ENCODE data around the gene SAC3D1. TPM values are rescaled to one million over a fixed set of nuclear protein-coding genes. Genes with fewer than 3 reads are reported as not detected.

Gene SAC3D1
- total RNA-seq, 1 donor = 10.4 TPM

- TF ChIP-seq CTCF (IDR thresholded peaks at IDR 0.05; ENCODE audit: insufficient read depth, low read depth, low read length) = no peak
- DNase-seq (ENCODE audit: low read depth) = no peak
- H3K4me3 ChIP-seq (ENCODE audit: low read depth, low read length) = no peak overlapping the region
Observed at GRCh38 chr11:65072631-65072966, 31.6 kb downstream of the SAC3D1 start.

- TF ChIP-seq CTCF (IDR thresholded peaks at IDR 0.05; ENCODE audit: insufficient read depth, low read depth, low read length) = no peak
- no peak overlapping the region for H3K4me3 ChIP-seq (ENCODE audit: low read depth, low read length)
- no peak for DNase-seq (ENCODE audit: low read depth)
Observed at GRCh38 chr11:65077451-65077850, 36.4 kb downstream of the SAC3D1 start.

GRCh38 chr11:65078151-65078550 lies 37.1 kb downstream of the SAC3D1 start:
- H3K4me3 ChIP-seq (ENCODE audit: low read depth, low read length) = no peak overlapping the region
- TF ChIP-seq CTCF (IDR thresholded peaks at IDR 0.05; ENCODE audit: insufficient read depth, low read depth, low read length) = peak; percentile 73
- DNase-seq (ENCODE audit: low read depth) = peak; percentile 35

- DNase-seq (ENCODE audit: low read depth) = no peak
Observed at GRCh38 chr11:65078786-65079342, 37.9 kb downstream of the SAC3D1 start.

GRCh38 chr11:65083134-65083833 lies 42.3 kb downstream of the SAC3D1 start:
- DNase-seq (ENCODE audit: low read depth) = no peak
- no peak for TF ChIP-seq CTCF (IDR thresholded peaks at IDR 0.05; ENCODE audit: insufficient read depth, low read depth, low read length)
- peak overlapping the region; percentile 83 for H3K4me3 ChIP-seq (ENCODE audit: low read depth, low read length)

More at GRCh38 chr11:65078786-65079342, 37.9 kb downstream of the SAC3D1 start:
- no peak for TF ChIP-seq CTCF (IDR thresholded peaks at IDR 0.05; ENCODE audit: insufficient read depth, low read depth, low read length)
- H3K4me3 ChIP-seq (ENCODE audit: low read depth, low read length) = no peak overlapping the region

- no peak for TF ChIP-seq CTCF (IDR thresholded peaks at IDR 0.05; ENCODE audit: insufficient read depth, low read depth, low read length)
- H3K4me3 ChIP-seq (ENCODE audit: low read depth, low read length) = peak within 1 kb of the TSS; percentile 83
- peak; percentile 96 for DNase-seq (ENCODE audit: low read depth)
Observed at GRCh38 chr11:65083834-65084597, 43.0 kb downstream of the SAC3D1 start, which contains the start of the genes CDCA5 and ZFPL1. Gene CDCA5 (minus strand): TSS chr11:65084040. CDS start chr11:65083978, 62 bp downstream. Gene ZFPL1 (plus strand): TSS chr11:65084222. CDS start chr11:65084699, 477 bp downstream.

All from fibroblast of villous mesenchyme (primary cell).